Measurements from ENCODE around the gene GPRIN1.

Gene GPRIN1

DNA sequence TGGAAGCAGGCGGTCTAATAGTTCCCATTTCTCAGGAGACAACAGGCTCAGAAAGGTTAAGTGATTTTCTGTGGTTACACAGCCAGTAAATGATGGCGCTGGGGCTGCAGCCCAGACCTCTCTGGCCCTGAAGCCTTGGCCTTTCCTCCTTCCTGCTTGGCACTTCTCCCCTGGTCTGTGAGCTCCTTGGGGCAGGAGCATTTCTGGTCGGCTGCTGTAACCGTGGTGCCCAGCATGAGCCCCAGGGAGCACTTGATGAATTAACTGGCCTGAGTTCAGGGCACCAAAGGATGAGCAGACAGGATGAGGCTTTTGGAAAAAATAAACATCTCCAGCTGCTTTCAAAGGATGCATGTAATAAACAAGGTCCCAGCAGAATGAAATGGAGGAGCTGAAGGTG, 30.6 kb downstream of the GPRIN1 start:
- no peaks in the 10 kb centered on the region for H3K27me3 ChIP-seq
- no peaks in the 10 kb centered on the region for H4K20me1 ChIP-seq
- peaks cover 6% of the 10 kb centered on the region for H3K9me3 ChIP-seq
- H3K9ac ChIP-seq = no peak overlapping the region
- no peak overlapping the region for H3K27ac ChIP-seq
- H3K4me3 ChIP-seq = no peak overlapping the region
- H3K4me1 ChIP-seq = peaks cover 17% of the 10 kb centered on the region
- TF ChIP-seq Cebpa-rat (IDR thresholded peaks at IDR 0.05) = no peak
- H3K36me3 ChIP-seq = no peaks in the 10 kb centered on the region
- no peak overlapping the region for H3K4me2 ChIP-seq

DNA sequence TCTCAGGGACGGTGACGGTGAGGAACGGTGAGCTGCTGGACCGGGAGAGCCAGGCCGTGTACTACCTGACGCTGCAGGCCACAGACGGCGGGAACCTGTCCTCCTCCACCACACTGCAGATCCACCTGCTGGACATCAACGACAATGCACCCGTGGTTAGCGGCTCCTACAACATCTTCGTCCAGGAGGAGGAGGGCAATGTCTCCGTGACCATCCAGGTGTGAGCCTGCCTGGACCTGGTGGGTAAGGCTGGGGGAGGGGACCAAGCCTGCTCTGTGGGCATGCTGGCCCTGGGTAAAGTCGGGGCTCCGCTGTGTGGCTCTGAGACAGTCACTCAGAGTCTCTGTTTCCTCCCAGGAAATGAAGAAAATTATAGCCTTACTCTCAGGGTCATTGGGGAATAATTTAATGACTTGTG, 31.6 kb downstream of the GPRIN1 start:
- no peak for TF ChIP-seq Cebpa-rat (IDR thresholded peaks at IDR 0.05)
- Histone ChIP-seq H3K9ac (no peak overlapping the region), H3K27ac (no peak overlapping the region), H3K4me3 (no peak overlapping the region), H3K4me2 (peak overlapping the region; percentile 62), H3K27me3 (no peaks in the 10 kb centered on the region), H4K20me1 (no peaks in the 10 kb centered on the region), H3K4me1 (peaks cover 17% of the 10 kb centered on the region), H3K9me3 (no peaks in the 10 kb centered on the region), H3K36me3 (no peaks in the 10 kb centered on the region)

DNA sequence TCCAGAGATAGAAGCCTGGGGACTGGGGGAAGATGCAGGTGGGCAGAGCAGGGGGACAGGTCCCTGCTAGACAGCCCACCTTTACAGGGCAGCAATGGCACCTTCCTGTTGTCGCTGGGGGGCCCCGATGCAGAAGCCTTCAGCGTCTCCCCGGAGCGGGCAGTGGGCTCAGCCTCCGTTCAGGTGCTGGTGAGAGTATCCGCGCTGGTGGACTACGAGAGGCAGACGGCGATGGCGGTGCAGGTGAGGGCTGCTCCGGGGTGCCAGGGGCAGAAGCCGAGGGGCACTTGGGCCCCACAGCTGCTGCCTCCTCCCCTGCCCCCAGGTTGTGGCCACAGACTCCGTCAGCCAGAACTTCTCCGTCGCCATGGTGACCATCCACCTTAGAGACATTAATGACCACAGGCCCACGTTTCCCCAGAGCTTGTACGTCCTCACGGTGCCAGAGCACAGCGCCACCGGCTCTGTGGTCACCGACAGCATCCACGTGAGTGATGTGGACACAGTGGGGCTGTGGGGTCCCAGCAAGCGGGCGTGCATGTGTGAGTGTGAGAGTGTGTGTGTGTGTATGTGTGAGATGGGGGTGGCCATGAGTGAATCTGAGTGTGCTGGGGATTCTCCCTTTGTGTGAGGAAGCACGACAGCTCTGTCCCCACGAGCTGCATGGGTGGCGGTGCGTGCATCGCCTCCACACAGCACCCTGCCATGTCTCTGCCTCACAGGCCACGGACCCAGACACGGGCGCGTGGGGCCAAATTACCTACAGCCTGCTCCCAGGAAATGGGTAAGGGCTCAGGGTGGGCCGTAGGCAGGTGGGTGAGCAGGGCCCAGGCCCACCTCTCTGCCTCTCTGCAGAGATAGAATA, 32.4 kb downstream of the GPRIN1 start:
- Histone ChIP-seq H4K20me1 (no peaks in the 10 kb centered on the region), H3K9me3 (no peaks in the 10 kb centered on the region), H3K27ac (no peak overlapping the region), H3K27me3 (no peaks in the 10 kb centered on the region), H3K36me3 (no peaks in the 10 kb centered on the region), H3K4me2 (peak overlapping the region; percentile 62), H3K4me1 (peaks cover 17% of the 10 kb centered on the region), H3K9ac (no peak overlapping the region), H3K4me3 (no peak overlapping the region)
- TF ChIP-seq Cebpa-rat (IDR thresholded peaks at IDR 0.05) = no peak

DNA sequence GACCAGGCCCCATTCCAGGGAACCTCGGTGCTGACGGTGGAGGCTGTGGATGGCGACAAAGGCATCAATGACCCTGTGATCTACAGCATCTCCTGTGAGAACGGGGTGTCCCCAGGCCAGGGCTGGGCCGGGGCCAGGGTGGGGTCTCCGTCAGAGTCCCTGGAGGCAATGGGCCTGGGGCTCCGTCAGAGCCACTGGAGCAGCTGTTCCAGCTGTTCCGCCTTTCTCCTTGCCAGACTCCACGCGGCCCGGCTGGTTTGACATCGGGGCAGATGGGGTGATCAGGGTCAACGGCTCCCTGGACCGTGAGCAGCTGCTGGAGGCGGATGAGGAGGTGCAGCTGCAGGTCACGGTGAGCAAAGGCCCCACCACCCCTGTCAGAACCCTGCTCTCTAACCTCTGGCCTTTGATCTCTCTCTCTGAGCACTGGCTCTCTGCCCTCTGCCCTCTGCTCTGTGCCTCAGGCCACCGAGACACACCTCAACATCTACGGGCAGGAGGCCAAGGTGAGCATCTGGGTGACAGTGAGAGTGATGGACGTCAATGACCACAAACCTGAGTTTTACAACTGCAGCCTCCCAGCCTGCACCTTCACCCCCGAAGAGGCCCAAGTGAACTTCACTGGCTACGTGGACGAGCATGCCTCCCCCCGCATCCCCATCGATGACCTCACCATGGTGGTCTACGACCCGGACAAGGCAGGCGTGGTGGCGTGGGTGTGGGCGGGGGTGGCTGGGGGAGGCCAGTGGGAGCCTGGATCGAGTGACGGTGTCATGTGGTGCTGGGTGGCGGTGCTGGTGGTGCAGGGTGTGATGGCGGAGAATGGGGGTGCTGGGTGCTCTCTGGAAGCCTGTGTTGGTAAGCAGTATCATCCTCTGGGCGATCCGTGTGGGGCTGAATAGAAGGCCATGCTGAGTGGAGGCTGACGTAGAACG, 34.2 kb downstream of the GPRIN1 start:
- Histone ChIP-seq H3K36me3 (no peaks in the 10 kb centered on the region), H3K9ac (no peak overlapping the region), H3K4me3 (no peak overlapping the region), H3K9me3 (no peaks in the 10 kb centered on the region), H4K20me1 (no peaks in the 10 kb centered on the region), H3K4me1 (peaks cover 21% of the 10 kb centered on the region), H3K27me3 (no peaks in the 10 kb centered on the region), H3K4me2 (no peak overlapping the region), H3K27ac (no peak overlapping the region)
- TF ChIP-seq Cebpa-rat (IDR thresholded peaks at IDR 0.05) = no peak

DNA sequence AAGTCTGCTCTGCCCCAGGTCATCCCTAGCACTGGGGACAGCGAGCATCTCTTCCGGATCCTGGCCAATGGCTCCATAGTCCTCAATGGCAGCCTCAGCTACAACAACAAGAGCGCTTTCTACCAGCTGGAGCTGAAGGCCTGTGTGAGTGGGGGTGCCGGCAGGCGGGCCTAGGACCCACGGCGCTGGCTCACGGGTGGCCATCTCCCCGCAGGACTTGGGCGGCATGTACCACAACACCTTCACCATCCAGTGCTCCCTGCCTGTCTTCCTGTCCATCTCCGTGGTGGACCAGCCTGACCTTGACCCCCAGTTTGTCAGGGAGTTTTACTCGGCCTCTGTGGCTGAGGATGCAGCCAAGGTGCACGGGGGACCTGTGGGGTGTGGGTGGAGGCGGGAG, 34.9 kb downstream of the GPRIN1 start:
- Histone ChIP-seq H3K27me3 (no peaks in the 10 kb centered on the region), H3K9ac (no peak overlapping the region)

DNA sequence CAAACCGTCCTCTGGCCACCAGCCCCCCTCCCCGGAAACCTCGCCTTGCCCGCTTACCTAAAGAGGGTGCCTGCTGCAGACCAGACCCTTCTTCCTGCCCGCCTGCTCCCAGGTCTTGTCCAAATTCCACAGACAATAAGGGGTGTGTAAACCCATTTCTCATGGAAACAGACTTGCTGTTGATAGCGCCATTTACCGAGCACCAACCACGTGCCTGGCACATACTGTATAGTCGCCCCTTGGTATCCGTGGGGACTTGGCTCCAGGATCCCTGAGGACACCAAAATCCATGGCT, 35.7 kb downstream of the GPRIN1 start:
- Histone ChIP-seq H3K4me2 (no peak overlapping the region), H3K36me3 (no peaks in the 10 kb centered on the region), H3K4me3 (no peak overlapping the region), H3K9me3 (no peaks in the 10 kb centered on the region), H3K27me3 (no peaks in the 10 kb centered on the region), H3K27ac (no peak overlapping the region), H3K9ac (no peak overlapping the region), H3K4me1 (peaks cover 22% of the 10 kb centered on the region), H4K20me1 (no peaks in the 10 kb centered on the region)
- no peak for TF ChIP-seq Cebpa-rat (IDR thresholded peaks at IDR 0.05)

More for the DNA sequence above, 34.9 kb downstream of the GPRIN1 start:
- Histone ChIP-seq H3K4me3 (no peak overlapping the region), H3K27ac (no peak overlapping the region), H3K9me3 (no peaks in the 10 kb centered on the region), H3K36me3 (no peaks in the 10 kb centered on the region), H3K4me2 (no peak overlapping the region), H4K20me1 (no peaks in the 10 kb centered on the region), H3K4me1 (peaks cover 22% of the 10 kb centered on the region)
- TF ChIP-seq Cebpa-rat (IDR thresholded peaks at IDR 0.05) = no peak

DNA sequence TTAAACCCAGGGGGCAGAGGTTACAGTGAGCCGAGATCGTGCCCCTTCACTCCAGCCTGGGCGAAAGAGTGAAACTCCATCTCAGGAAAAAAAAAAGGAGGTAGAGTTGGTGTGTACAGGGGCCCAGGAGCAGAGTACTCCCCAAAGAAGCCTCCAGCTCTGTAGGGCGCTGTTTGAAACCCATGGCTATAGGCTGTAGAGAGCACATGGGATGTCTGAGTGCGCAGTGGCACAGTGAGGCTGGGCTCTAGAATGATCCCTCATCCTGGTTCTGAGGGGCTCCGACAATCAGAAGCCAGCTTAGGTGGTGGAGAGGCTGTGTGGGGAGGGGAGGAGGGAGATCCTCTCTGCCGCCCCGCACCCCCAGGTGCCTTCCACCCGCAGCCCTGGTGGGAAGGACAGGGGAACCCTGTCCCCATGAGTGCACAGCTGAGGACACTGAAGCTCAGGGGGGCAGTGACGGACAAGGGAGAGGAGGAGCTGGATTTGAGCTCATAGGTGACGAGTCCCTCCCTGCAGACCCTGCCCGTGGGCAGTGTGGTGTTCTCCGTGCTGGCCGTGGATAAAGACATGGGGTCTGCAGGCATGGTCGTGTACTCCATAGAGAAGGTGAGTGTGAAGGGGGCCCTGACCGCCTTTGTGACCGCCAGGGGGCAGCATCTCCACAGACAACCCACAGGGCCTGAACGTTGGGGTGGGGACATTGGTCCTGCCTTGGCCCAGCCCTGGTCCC, 36.2 kb downstream of the GPRIN1 start:
- no peak for TF ChIP-seq Cebpa-rat (IDR thresholded peaks at IDR 0.05)
- no peaks in the 10 kb centered on the region for H3K27me3 ChIP-seq
- H3K27ac ChIP-seq = no peak overlapping the region
- H4K20me1 ChIP-seq = no peaks in the 10 kb centered on the region
- H3K9ac ChIP-seq = no peak overlapping the region
- no peaks in the 10 kb centered on the region for H3K9me3 ChIP-seq
- H3K4me2 ChIP-seq = no peak overlapping the region
- H3K4me3 ChIP-seq = no peak overlapping the region
- H3K36me3 ChIP-seq = no peaks in the 10 kb centered on the region
- H3K4me1 ChIP-seq = peaks cover 22% of the 10 kb centered on the region

DNA sequence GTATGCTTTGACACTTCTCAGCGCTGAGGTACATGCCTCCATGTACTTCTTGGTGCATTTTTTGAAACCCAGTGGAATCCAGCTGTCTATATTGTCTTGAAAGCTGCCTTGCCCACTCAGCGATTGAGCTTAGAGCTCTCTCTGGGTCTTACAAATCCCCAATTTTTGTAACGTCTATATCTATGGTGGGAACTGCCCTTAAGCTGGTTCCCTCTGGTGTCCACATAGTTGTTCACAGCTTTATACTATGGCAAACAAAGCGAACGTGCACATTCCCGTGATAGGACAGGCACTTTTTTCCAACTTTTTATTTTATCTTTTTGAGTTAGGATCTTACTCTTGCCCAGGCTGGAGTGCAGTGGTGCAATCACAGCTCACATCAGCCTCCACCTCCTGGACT, 39.9 kb downstream of the GPRIN1 start:
- H3K9me3 ChIP-seq = 0 out of 2 replicates have a peak, but pooled peaks cover 5% of the 10 kb centered on the region
- H3K27ac ChIP-seq = no peak overlapping the region
- H4K20me1 ChIP-seq = no peaks in the 10 kb centered on the region
- H3K4me1 ChIP-seq = 0 out of 2 replicates have a peak, but pooled peaks cover 5% of the 10 kb centered on the region
- no peak for TF ChIP-seq Cebpa-rat (IDR thresholded peaks at IDR 0.05)
- H3K4me3 ChIP-seq = no peak overlapping the region
- H3K27me3 ChIP-seq = no peaks in the 10 kb centered on the region
- H3K36me3 ChIP-seq = no peaks in the 10 kb centered on the region
- H3K4me2 ChIP-seq = no peak overlapping the region
- no peak overlapping the region for H3K9ac ChIP-seq

DNA sequence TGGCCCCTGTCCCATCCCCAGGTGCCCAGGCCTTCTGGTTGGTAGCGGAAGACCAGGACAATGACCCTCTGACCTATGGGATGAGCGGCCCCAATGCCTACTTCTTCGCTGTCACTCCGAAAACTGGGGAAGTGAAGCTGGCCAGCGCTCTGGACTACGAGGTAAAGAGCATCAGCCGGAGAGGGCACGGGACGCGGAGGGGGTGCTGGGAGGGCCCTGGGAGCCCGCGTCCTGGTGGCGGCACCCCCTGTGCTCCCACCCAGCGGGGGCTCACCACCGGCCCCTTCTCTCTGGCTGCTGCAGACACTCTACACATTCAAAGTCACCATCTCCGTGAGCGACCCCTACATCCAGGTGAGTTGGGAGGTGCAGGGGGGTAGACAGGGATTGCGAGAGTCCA, 41.3 kb downstream of the GPRIN1 start:
- Histone ChIP-seq H3K9ac (no peak overlapping the region), H3K27me3 (no peaks in the 10 kb centered on the region), H4K20me1 (no peaks in the 10 kb centered on the region), H3K4me1 (0 out of 2 replicates have a peak, but pooled peaks cover 5% of the 10 kb centered on the region), H3K9me3 (0 out of 2 replicates have a peak, but pooled peaks cover 5% of the 10 kb centered on the region), H3K4me2 (no peak overlapping the region), H3K36me3 (no peaks in the 10 kb centered on the region), H3K4me3 (no peak overlapping the region), H3K27ac (no peak overlapping the region)
- TF ChIP-seq Cebpa-rat (IDR thresholded peaks at IDR 0.05) = no peak

All from BLaER1 (cell line).